Non-pigmented ciliary epithelial cell (primary cell): ENCODE results near the gene AP1M1.
A peak's percentile ranks its signal among the peaks of the same experiment; 100 is the strongest.

ENCODE experiments used
- DNase-seq: peaks from one replicate; pipeline ENCODE4 v3.0.0-alpha.2; 2010; ENCODE audit warnings: low read depth

The AP1M1 gene

GRCh38 chr19:16233081-16233776 is 35.5 kb downstream of the AP1M1 start:
- DNase-seq: no peak

- DNase-seq: no peak
Measured at GRCh38 chr19:16233836-16234551, 36.3 kb downstream of the AP1M1 start.

GRCh38 chr19:16234552-16235445 is 37.1 kb downstream of the AP1M1 start:
- DNase-seq: no peak

GRCh38 chr19:16235811-16236652 is 38.3 kb downstream of the AP1M1 start:
- no peak for DNase-seq

- DNase-seq: peak; percentile 11
Measured at GRCh38 chr19:16244091-16244490, 46.4 kb downstream of the AP1M1 start.

GRCh38 chr19:16247353-16248182 is 49.9 kb downstream of the AP1M1 start:
- DNase-seq: peak; percentile 8

- no peak for DNase-seq
Measured at GRCh38 chr19:16248380-16249023, 50.8 kb downstream of the AP1M1 start.

GRCh38 chr19:16249826-16250404 is 52.2 kb downstream of the AP1M1 start:
- no peak for DNase-seq

GRCh38 chr19:16252459-16253205 is 54.9 kb downstream of the AP1M1 start:
- DNase-seq: no peak

GRCh38 chr19:16254851-16255408 is 57.2 kb downstream of the AP1M1 start:
- DNase-seq: no peak

- DNase-seq: no peak
Measured at GRCh38 chr19:16257509-16258002, 59.8 kb downstream of the AP1M1 start.

- DNase-seq: no peak
Measured at GRCh38 chr19:16258440-16258903, 60.8 kb downstream of the AP1M1 start.

- no peak for DNase-seq
Measured at GRCh38 chr19:16259385-16260159, 61.9 kb downstream of the AP1M1 start.

- no peak for DNase-seq
Measured at GRCh38 chr19:16260160-16260811, 62.6 kb downstream of the AP1M1 start.

GRCh38 chr19:16260812-16261161 is 63.1 kb downstream of the AP1M1 start:
- DNase-seq: no peak

GRCh38 chr19:16261584-16262368 is 64.1 kb downstream of the AP1M1 start:
- no peak for DNase-seq
